Right lobe of liver (tissue), 6 donors: Measurements from ENCODE around the gene ZNF292. TPM values are rescaled to one million over a fixed set of nuclear protein-coding genes. Genes with fewer than 3 reads are reported as not detected.

Source experiments
- ATAC-seq, 4 donors: fragments of 200-7000 bp; cut with Tn5 transposase; one replicate each; pipeline ENCODE4 v1.9.1; 2020; ENCODE audit warnings: mild to moderate bottlenecking in 4 of 4, moderate library complexity in 4 of 4
- DNase-seq, 3 donors: peaks; one replicate each; pipeline ENCODE4 v3.0.0-alpha.2; 2020
- H3K27ac ChIP-seq, 3 donors: fragments of 200-600 bp; one replicate each; pipeline ENCODE4 v1.8.0; 2022
- H3K27me3 ChIP-seq, 2 donors: fragments of 200-600 bp; one replicate each; pipeline ENCODE4 v1.8.0; 2022
- H3K36me3 ChIP-seq, 4 donors: fragments of 200-600 bp; sonication (generic) in 1 of 4; one replicate each; pipeline versions ENCODE4 v1.5.1 to v1.8.0; 2017 to 2022; ENCODE audit warnings: control low read depth in 1 of 4
- H3K4me1 ChIP-seq, 4 donors: fragments of 200-600 bp; sonication (generic) in 1 of 4; one replicate each; pipeline versions ENCODE4 v1.5.1 to v1.8.0; 2017 to 2022; ENCODE audit warnings: control low read depth in 1 of 4
- H3K4me3 ChIP-seq, 3 donors: fragments of 200-600 bp; one replicate each; pipeline ENCODE4 v1.8.0; 2022
- H3K9me3 ChIP-seq, 4 donors: fragments of 200-600 bp; sonication (generic) in 1 of 4; one replicate each; pipeline versions ENCODE4 v1.5.1 to v1.8.0; 2017 to 2022; ENCODE audit warnings: control low read depth in 1 of 4
- POLR2A ChIP-seq: fragments of 450-650 bp; IDR thresholded peaks from one replicate; pipeline ENCODE4 v1.6.1; 2017; ENCODE audit warnings: antibody characterized with exemption, mild to moderate bottlenecking
- WGBS: methylation state at CpG from one replicate; pipeline ENCODE4 v1.1.6; 2018; ENCODE audit warnings: low coverage, low lambda C conversion rate; ENCODE audit not compliant: insufficient coverage; ENCODE audit errors: missing lambda C conversion rate; 5-methylcytosine and 5-hydroxymethylcytosine counted together
- intact Hi-C, 2 donors: fragments of 100-400 bp; cut with DNase I; formaldehyde crosslinking; loops; one replicate each; pipeline versions ENCODE4 v1.11.2 to v1.14.1; 2022
- total RNA-seq, 6 experiments: library from RNA; depleted of rRNA in 2 of 6; stranded (reverse); fragments of >200 nt in 2 of 6; fragmentation: NEBNext Ultra II Directional in 3 of 6; extraction: Animal tissue kit (Norgen Biotek cat#: 25700) in 3 of 6; gene quantifications; one replicate each; pipeline versions ENCODE4 v1.1.0 to v1.2.4, GENCODE V29; 2016 to 2023
- TF ChIP-seq, protein P1 (sequence below), 4 donors: fragments of 200-600 bp in 3 of 4; fragments of 450-650 bp in 1 of 4; IDR thresholded peaks; one replicate each; pipeline versions ENCODE4 v1.5.1 to v1.8.0; 2016 to 2022; ENCODE audit warnings: antibody characterized with exemption in 4 of 4, mild to moderate bottlenecking in 2 of 4
- donor health status: DM: no; HTN: yes; CAD: no.
- donor health status: DM: no; HTN: no; CAD: no.
- donor health status: DM: no; HTN: no; CAD: no.
- donor health status: DM: no; HTN: yes; CAD: no.
- donor health status: DM: no; HTN: yes; CAD: no.

ZNF292 gene
- total RNA-seq, 6 experiments from 2014 or later, result 8.7 to 22.0 (median 11.2) TPM

DNA sequence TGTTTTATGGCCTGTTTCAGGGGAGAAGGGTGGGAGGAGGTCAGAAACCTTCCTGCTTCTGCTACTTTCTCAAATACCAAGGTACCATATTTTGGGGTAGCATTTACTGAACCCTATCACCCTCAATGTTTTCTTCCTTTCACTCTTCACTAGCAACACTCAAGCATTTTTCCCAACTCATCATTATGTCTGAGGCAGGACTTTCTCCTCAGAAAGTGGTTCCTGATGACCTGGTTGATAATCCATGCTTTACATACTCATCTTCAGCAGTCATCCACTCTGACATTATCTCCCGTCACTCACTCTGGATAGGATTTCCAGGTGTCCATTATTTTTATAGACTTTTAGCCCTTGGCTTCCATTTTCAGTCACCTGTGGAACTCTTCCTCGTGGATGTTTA, 21.1 kb downstream of the ZNF292 start:
- DNase-seq, result no peak
- Histone ChIP-seq H3K4me1 (peaks cover 0 to 3% (median 0%) of the 10 kb centered on the region in 4 donors), H3K9me3 (no peaks in the 10 kb centered on the region), H3K27me3 (no peaks in the 10 kb centered on the region), H3K27ac (no peak overlapping the region), H3K36me3 (no peaks in the 10 kb centered on the region), H3K4me3 (no peak overlapping the region)
- TF ChIP-seq POLR2A, result no peak
- TF ChIP-seq, protein P1, sequence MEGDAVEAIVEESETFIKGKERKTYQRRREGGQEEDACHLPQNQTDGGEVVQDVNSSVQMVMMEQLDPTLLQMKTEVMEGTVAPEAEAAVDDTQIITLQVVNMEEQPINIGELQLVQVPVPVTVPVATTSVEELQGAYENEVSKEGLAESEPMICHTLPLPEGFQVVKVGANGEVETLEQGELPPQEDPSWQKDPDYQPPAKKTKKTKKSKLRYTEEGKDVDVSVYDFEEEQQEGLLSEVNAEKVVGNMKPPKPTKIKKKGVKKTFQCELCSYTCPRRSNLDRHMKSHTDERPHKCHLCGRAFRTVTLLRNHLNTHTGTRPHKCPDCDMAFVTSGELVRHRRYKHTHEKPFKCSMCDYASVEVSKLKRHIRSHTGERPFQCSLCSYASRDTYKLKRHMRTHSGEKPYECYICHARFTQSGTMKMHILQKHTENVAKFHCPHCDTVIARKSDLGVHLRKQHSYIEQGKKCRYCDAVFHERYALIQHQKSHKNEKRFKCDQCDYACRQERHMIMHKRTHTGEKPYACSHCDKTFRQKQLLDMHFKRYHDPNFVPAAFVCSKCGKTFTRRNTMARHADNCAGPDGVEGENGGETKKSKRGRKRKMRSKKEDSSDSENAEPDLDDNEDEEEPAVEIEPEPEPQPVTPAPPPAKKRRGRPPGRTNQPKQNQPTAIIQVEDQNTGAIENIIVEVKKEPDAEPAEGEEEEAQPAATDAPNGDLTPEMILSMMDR (IDR thresholded peaks at IDR 0.05), result no peak
- WGBS, result 96% methylated on average over 2 of the region's 2 CpGs
- no peak for ATAC-seq
- intact Hi-C loops, result no loop called here

DNA sequence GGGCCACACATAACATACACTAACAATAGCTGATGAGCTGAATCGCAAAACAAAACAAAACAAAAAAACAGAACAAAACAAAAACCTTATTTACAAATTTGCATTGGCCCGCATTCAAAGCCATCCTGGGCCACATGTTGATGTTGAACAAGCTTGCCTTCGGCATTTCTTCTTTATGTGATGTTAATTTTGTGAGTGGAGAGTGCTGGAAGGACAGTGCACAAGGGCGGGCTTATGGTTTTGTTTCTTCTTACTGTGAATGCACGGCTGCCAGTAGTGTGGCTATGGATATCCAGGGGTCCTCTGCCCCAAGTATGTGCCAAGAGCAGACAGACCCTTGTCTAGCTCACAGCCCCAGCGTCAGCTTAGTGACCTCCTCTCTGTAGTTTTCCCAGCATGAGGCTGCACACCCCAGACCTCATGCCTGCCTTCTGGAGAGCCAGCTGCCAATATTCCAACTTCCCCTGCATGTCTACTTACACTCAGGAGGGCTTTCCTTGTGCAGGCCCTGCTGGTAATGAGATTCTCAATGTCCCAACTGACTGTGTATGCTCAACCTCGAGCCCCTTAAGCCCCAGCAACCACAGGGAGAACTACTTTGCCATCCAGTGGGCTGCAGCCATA, 24.9 kb downstream of the ZNF292 start:
- no peak for DNase-seq
- H3K4me3 ChIP-seq, result no peak overlapping the region
- no peak for ATAC-seq
- intact Hi-C loops, result no loop called here
- no peaks in the 10 kb centered on the region for H3K9me3 ChIP-seq
- no peaks in the 10 kb centered on the region for H3K36me3 ChIP-seq
- H3K27ac ChIP-seq, result no peak overlapping the region
- no peaks in the 10 kb centered on the region for H3K27me3 ChIP-seq
- WGBS, result 94% methylated on average over 7 of the region's 7 CpGs
- H3K4me1 ChIP-seq, result no peaks in the 10 kb centered on the region
- TF ChIP-seq, protein P1 (IDR thresholded peaks at IDR 0.05), result no peak
- TF ChIP-seq POLR2A, result no peak

DNA sequence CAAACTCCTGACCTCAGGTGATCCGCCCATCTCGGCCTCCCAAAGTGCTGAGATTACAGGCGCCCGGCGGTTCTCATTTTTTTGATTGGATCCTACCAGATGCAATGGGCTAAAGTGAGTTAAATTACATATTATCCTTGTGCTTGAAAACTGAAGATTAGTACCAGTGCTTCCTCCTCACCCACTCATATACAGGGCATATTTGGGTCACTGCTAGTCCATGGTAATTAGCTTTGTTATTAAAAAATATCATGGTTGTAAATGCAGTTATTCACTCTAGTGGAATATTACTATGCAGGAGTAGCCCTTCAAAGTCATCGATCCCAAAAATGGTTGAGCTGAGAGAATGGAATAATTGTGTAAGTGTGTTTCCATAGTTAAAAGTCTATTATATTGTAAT, 26.5 kb downstream of the ZNF292 start:
- DNase-seq, result no peak
- TF ChIP-seq, protein P1 (IDR thresholded peaks at IDR 0.05), result no peak
- no peak for TF ChIP-seq POLR2A
- Histone ChIP-seq H3K9me3 (no peaks in the 10 kb centered on the region), H3K4me1 (no peaks in the 10 kb centered on the region), H3K27me3 (no peaks in the 10 kb centered on the region), H3K36me3 (no peaks in the 10 kb centered on the region), H3K4me3 (no peak overlapping the region), H3K27ac (no peak overlapping the region)
- whole genome bisulfite sequencing, result 85% methylated on average over 6 of the region's 6 CpGs
- intact Hi-C loops, result no loop called here
- no peak for ATAC-seq

DNA sequence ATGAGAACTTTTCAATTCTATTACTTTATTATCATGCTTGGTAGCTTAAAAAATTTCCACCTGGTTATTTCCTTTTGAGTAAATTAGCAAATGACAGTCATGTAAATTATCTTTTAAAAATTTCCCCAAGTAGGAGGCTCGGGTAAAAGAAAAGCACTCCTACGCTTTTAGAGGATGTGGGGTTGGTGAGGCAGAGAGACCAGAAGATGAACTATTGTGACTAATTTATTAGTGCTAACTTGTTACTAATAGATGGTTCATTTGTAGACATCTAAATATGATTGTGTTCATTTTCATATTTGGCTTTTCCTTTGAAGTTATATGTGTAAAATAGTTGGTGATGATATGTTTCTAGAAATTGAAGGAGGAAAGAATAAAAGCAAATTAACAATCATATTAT, 27.0 kb downstream of the ZNF292 start:
- WGBS, result 86% methylated on average over 2 of the region's 2 CpGs
- Histone ChIP-seq H3K36me3 (no peaks in the 10 kb centered on the region), H3K9me3 (no peaks in the 10 kb centered on the region), H3K27me3 (no peaks in the 10 kb centered on the region), H3K4me1 (no peaks in the 10 kb centered on the region), H3K27ac (no peak overlapping the region), H3K4me3 (no peak overlapping the region)
- DNase-seq (no peak), ATAC-seq (no peak)
- intact Hi-C loops, result no loop called here
- no peak for TF ChIP-seq POLR2A
- TF ChIP-seq, protein P1 (IDR thresholded peaks at IDR 0.05), result no peak

DNA sequence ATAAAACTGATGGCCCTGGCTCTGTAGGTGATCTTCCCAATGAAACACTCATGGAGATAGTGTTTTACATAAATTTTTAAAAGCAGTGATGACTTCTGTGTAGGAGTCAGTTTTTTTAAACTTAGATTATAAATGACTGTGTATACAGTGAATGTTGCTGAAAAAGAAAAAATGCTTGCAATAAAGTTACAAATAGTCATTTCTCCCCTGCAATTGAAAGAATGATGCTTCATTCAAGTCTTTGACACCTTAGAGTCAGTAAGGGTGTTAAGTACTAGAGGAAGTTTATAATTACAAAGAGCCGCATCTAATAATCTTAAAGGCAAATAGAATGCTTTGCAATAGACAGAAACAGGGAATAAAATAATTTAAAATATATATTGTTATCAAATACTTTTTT, 27.6 kb downstream of the ZNF292 start:
- ATAC-seq (no peak), DNase-seq (no peak)
- no peak overlapping the region for H3K4me3 ChIP-seq
- 74% methylated on average over 1 of the region's 1 CpG for WGBS
- no peak overlapping the region for H3K27ac ChIP-seq
- TF ChIP-seq, protein P1 (IDR thresholded peaks at IDR 0.05), result no peak
- TF ChIP-seq POLR2A, result no peak
- intact Hi-C loops, result no loop called here
- H3K27me3 ChIP-seq, result no peaks in the 10 kb centered on the region
- H3K36me3 ChIP-seq, result no peaks in the 10 kb centered on the region
- H3K4me1 ChIP-seq, result no peaks in the 10 kb centered on the region
- H3K9me3 ChIP-seq, result no peaks in the 10 kb centered on the region
